ENCODE results near the gene HSF5.

DNA sequence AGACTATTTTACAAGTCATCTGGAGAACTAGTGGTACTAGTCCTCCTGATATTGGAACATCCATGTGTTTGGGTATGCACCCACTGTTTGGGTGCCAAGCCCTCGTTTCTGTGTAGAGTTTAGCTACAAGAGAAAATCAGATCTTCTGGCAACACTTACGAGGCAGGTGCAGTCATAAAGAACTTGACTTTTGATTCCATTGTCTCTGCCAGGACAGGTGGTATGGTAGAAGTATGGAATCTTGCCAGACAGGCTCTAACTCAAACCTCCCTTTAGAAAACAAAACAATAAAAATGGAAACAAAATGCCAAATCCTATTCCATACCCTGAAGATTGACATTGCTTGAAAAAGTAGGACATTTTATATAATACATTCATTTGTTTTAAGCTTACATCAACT, 86.9 kb downstream of the HSF5 start:
- TF ChIP-seq, protein P1, sequence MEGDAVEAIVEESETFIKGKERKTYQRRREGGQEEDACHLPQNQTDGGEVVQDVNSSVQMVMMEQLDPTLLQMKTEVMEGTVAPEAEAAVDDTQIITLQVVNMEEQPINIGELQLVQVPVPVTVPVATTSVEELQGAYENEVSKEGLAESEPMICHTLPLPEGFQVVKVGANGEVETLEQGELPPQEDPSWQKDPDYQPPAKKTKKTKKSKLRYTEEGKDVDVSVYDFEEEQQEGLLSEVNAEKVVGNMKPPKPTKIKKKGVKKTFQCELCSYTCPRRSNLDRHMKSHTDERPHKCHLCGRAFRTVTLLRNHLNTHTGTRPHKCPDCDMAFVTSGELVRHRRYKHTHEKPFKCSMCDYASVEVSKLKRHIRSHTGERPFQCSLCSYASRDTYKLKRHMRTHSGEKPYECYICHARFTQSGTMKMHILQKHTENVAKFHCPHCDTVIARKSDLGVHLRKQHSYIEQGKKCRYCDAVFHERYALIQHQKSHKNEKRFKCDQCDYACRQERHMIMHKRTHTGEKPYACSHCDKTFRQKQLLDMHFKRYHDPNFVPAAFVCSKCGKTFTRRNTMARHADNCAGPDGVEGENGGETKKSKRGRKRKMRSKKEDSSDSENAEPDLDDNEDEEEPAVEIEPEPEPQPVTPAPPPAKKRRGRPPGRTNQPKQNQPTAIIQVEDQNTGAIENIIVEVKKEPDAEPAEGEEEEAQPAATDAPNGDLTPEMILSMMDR (IDR thresholded peaks at IDR 0.05), result no peak
- no peak for TF ChIP-seq EZH2 (IDR thresholded peaks at IDR 0.05)

Measured in neural progenitor cell (in vitro differentiated cells).